ENCODE results near the gene ELOF1. TPM values are rescaled to one million over a fixed set of nuclear protein-coding genes. Genes with fewer than 3 reads are reported as not detected.

ELOF1 gene
- total RNA-seq, 1 experiment from 2014 or later: 49.4 TPM

GRCh38 chr19:11513946-11514345, 45.1 kb downstream of the ELOF1 start:
- BruUV-seq (replicated peaks): no TSS peak
- Histone ChIP-seq H3K4me1 (no peaks in the 10 kb centered on the region), H3K9me3 (no peaks in the 10 kb centered on the region), H3K36me3 (ENCODE audit: control insufficient read depth, insufficient read depth, low read length) (no peaks in the 10 kb centered on the region), H3K27me3 (replicated peaks; ENCODE audit: control insufficient read depth, insufficient read depth, low read length) (no peaks in the 10 kb centered on the region), H3K4me3 (ENCODE audit: low read depth, low read length) (no peak overlapping the region)
- Mint-ChIP-seq H3K27ac (ENCODE audit: unreplicated experiment) (no peak overlapping the region), H3K4me3 (ENCODE audit: unreplicated experiment) (no peak overlapping the region), H3K36me3 (ENCODE audit: insufficient read depth, unreplicated experiment) (peaks cover 17% of the 10 kb centered on the region), H3K9me3 (ENCODE audit: unreplicated experiment) (no peaks in the 10 kb centered on the region), H3K27me3 (ENCODE audit: insufficient read depth, unreplicated experiment) (no peaks in the 10 kb centered on the region), H3K4me1 (ENCODE audit: low read depth, unreplicated experiment) (no peaks in the 10 kb centered on the region)
- POLR2A ChIA-PET: no interaction called here
- CTCF ChIA-PET: no interaction called here
- no peak for TF ChIP-seq CTCF (IDR thresholded peaks at IDR 0.05; ENCODE audit: insufficient read depth in 1 of 2, low read depth in 1 of 2, low read length in 1 of 2, severe bottlenecking in 1 of 2, unreplicated experiment in 1 of 2)
- intact Hi-C loops (cut with micrococcal nuclease; ENCODE audit: unreplicated experiment): no loop called here
- no peak for DNase-seq

- Mint-ChIP-seq H3K27ac (ENCODE audit: unreplicated experiment) (no peak overlapping the region), H3K4me3 (ENCODE audit: unreplicated experiment) (no peak overlapping the region), H3K4me1 (ENCODE audit: low read depth, unreplicated experiment) (no peaks in the 10 kb centered on the region), H3K9me3 (ENCODE audit: unreplicated experiment) (no peaks in the 10 kb centered on the region), H3K36me3 (ENCODE audit: insufficient read depth, unreplicated experiment) (peaks cover 39% of the 10 kb centered on the region), H3K27me3 (ENCODE audit: insufficient read depth, unreplicated experiment) (no peaks in the 10 kb centered on the region)
- no peak for DNase-seq
- ChIA-PET CTCF (no interaction called here), POLR2A (no interaction called here)
- Histone ChIP-seq H3K36me3 (ENCODE audit: control insufficient read depth, insufficient read depth, low read length) (no peaks in the 10 kb centered on the region; the same call in 1 of the 2 replicates), H3K4me1 (peaks cover 11% of the 10 kb centered on the region; the same call in 1 of the 2 replicates), H3K4me3 (ENCODE audit: low read depth, low read length) (no peak overlapping the region), H3K27me3 (replicated peaks; ENCODE audit: control insufficient read depth, insufficient read depth, low read length) (no peaks in the 10 kb centered on the region), H3K9me3 (no peaks in the 10 kb centered on the region)
- no peak for TF ChIP-seq CTCF (IDR thresholded peaks at IDR 0.05; ENCODE audit: insufficient read depth in 1 of 2, low read depth in 1 of 2, low read length in 1 of 2, severe bottlenecking in 1 of 2, unreplicated experiment in 1 of 2)
- intact Hi-C loops (cut with micrococcal nuclease; ENCODE audit: unreplicated experiment): no loop called here
- no TSS peak for BruUV-seq (replicated peaks)
Measured at GRCh38 chr19:11510444-11510843, 48.6 kb downstream of the ELOF1 start.

- Histone ChIP-seq H3K9me3 (no peaks in the 10 kb centered on the region), H3K4me3 (ENCODE audit: low read depth, low read length) (no peak overlapping the region), H3K36me3 (ENCODE audit: control insufficient read depth, insufficient read depth, low read length) (no peaks in the 10 kb centered on the region; the same call in 1 of the 2 replicates), H3K4me1 (peaks cover 11% of the 10 kb centered on the region; the same call in 1 of the 2 replicates), H3K27me3 (replicated peaks; ENCODE audit: control insufficient read depth, insufficient read depth, low read length) (no peaks in the 10 kb centered on the region)
- Mint-ChIP-seq H3K9me3 (ENCODE audit: unreplicated experiment) (no peaks in the 10 kb centered on the region), H3K36me3 (ENCODE audit: insufficient read depth, unreplicated experiment) (peaks cover 49% of the 10 kb centered on the region), H3K27me3 (ENCODE audit: insufficient read depth, unreplicated experiment) (no peaks in the 10 kb centered on the region), H3K4me3 (ENCODE audit: unreplicated experiment) (peak overlapping the region; percentile 81), H3K27ac (ENCODE audit: unreplicated experiment) (peak overlapping the region; percentile 95), H3K4me1 (ENCODE audit: low read depth, unreplicated experiment) (peaks cover 7% of the 10 kb centered on the region)
- intact Hi-C loops (cut with micrococcal nuclease; ENCODE audit: unreplicated experiment): no loop called here
- ChIA-PET CTCF (no interaction called here), POLR2A (no interaction called here)
- no peak for DNase-seq
- BruUV-seq (replicated peaks): no TSS peak
- no peak for TF ChIP-seq CTCF (IDR thresholded peaks at IDR 0.05; ENCODE audit: insufficient read depth in 1 of 2, low read depth in 1 of 2, low read length in 1 of 2, severe bottlenecking in 1 of 2, unreplicated experiment in 1 of 2)
Measured at GRCh38 chr19:11507370-11508078, 51.5 kb downstream of the ELOF1 start.

All from Caco-2 (cell line).